CD14-positive monocyte (primary cell): Measurements from ENCODE around the gene VPS35L. TPM values are rescaled to one million over a fixed set of nuclear protein-coding genes. Genes with fewer than 3 reads are reported as not detected.

Source experiments
- DNase-seq, 3 donors: peaks; one replicate each; pipeline ENCODE4 v3.0.0-alpha.2; 2011 to 2022
- H2AFZ ChIP-seq: 2 replicates; pipeline ENCODE4 v1.6.0; 2012; ENCODE audit warnings: mild to moderate bottlenecking, low read depth, low read length, inconsistent platforms; ENCODE audit not compliant: insufficient read depth, poor library complexity, severe bottlenecking
- H3K27ac ChIP-seq, 2 donors: 1 replicate in 1 of 2; 2 replicates in 1 of 2; pipeline ENCODE4 v1.5.1; 2012 to 2013; ENCODE audit warnings: low read length in 2 of 2, control low read depth in 1 of 2, inconsistent platforms in 1 of 2, low read depth in 1 of 2, mild to moderate bottlenecking in 1 of 2
- H3K27me3 ChIP-seq, 2 donors: one replicate each; pipeline versions ENCODE4 v1.6.0 to v1.6.1; 2011 to 2013; ENCODE audit warnings: low read length in 2 of 2; ENCODE audit not compliant: control insufficient read depth in 2 of 2, insufficient read depth in 2 of 2
- H3K36me3 ChIP-seq, 2 donors: replicated peaks in 1 of 2; 1 replicate in 1 of 2; 2 replicates in 1 of 2; pipeline versions ENCODE4 v1.5.1 to v1.6.1; 2012 to 2013; ENCODE audit warnings: low read length in 2 of 2, control low read depth in 1 of 2, inconsistent platforms in 1 of 2, mild to moderate bottlenecking in 1 of 2; ENCODE audit not compliant: insufficient read depth in 2 of 2, control insufficient read depth in 1 of 2
- H3K4me1 ChIP-seq, 2 donors: 1 replicate in 1 of 2; 2 replicates in 1 of 2; pipeline versions ENCODE4 v1.5.1 to v1.6.1; 2012 to 2013; ENCODE audit warnings: low read length in 2 of 2, control low read depth in 1 of 2, inconsistent platforms in 1 of 2, mild to moderate bottlenecking in 1 of 2, moderate library complexity in 1 of 2; ENCODE audit not compliant: insufficient read depth in 2 of 2, control insufficient read depth in 1 of 2
- H3K4me2 ChIP-seq: replicated peaks from 2 replicates; pipeline ENCODE3; 2012; ENCODE audit warnings: low read length, moderate library complexity, mild to moderate bottlenecking; ENCODE audit not compliant: poor library complexity, severe bottlenecking; ENCODE audit errors: extremely low read depth
- H3K4me3 ChIP-seq, 3 experiments: fragments of 200-600 bp in 1 of 3; sonication (generic) in 1 of 3; replicated peaks in 1 of 3; 1 replicate in 2 of 3; 2 replicates in 1 of 3; pipeline ENCODE4 v1.5.1; 2011 to 2013; ENCODE audit warnings: low read length in 3 of 3, mild to moderate bottlenecking in 3 of 3, control low read depth in 2 of 3, low read depth in 2 of 3, inconsistent platforms in 1 of 3, moderate library complexity in 1 of 3
- H3K79me2 ChIP-seq: 2 replicates; pipeline ENCODE4 v1.6.0; 2012; ENCODE audit warnings: mild to moderate bottlenecking, control low read depth, inconsistent platforms, low read length, moderate library complexity; ENCODE audit not compliant: insufficient read depth
- H3K9ac ChIP-seq: 2 replicates; pipeline ENCODE4 v1.6.0; 2017; ENCODE audit warnings: low read length, mild to moderate bottlenecking; ENCODE audit not compliant: insufficient read depth, poor library complexity, severe bottlenecking
- H3K9me3 ChIP-seq, 2 donors: replicated peaks in 1 of 2; 1 replicate in 1 of 2; 2 replicates in 1 of 2; pipeline versions ENCODE4 v1.5.1 to v1.6.1; 2012 to 2013; ENCODE audit warnings: low read length in 2 of 2, control low read depth in 1 of 2; ENCODE audit not compliant: control insufficient read depth in 1 of 2, insufficient read depth in 1 of 2
- H4K20me1 ChIP-seq: 2 replicates; pipeline ENCODE4 v1.6.0; 2012; ENCODE audit warnings: mild to moderate bottlenecking, low read length, control low read depth, moderate library complexity; ENCODE audit not compliant: insufficient read depth
- H3K27ac Mint-ChIP-seq, 7 donors: one replicate each; pipeline ENCODE4 v1.8.0; 2020; ENCODE audit warnings: mild to moderate bottlenecking in 7 of 7, mixed read lengths in 7 of 7, moderate library complexity in 6 of 7, inconsistent platforms in 2 of 7
- H3K27me3 Mint-ChIP-seq, 3 donors: one replicate each; pipeline ENCODE4 v1.8.0; 2021 to 2022; ENCODE audit warnings: low read depth in 3 of 3, mild to moderate bottlenecking in 3 of 3, mixed read lengths in 3 of 3, moderate library complexity in 3 of 3, inconsistent platforms in 1 of 3
- H3K36me3 Mint-ChIP-seq, 2 donors: one replicate each; pipeline ENCODE4 v1.8.0; 2020; ENCODE audit warnings: mixed read lengths in 2 of 2, inconsistent platforms in 1 of 2, mild to moderate bottlenecking in 1 of 2
- H3K4me1 Mint-ChIP-seq: one replicate; pipeline ENCODE4 v1.8.0; 2020; ENCODE audit warnings: mild to moderate bottlenecking, mixed read lengths
- H3K4me3 Mint-ChIP-seq, 2 donors: one replicate each; pipeline ENCODE4 v1.8.0; 2020; ENCODE audit warnings: mild to moderate bottlenecking in 2 of 2, mixed read lengths in 2 of 2, moderate library complexity in 1 of 2
- H3K9me3 Mint-ChIP-seq, 7 donors: one replicate each; pipeline ENCODE4 v1.8.0; 2020 to 2022; ENCODE audit warnings: mixed read lengths in 7 of 7, mild to moderate bottlenecking in 6 of 7, moderate library complexity in 6 of 7, inconsistent platforms in 2 of 7
- CTCF ChIP-seq: fragments of 200-600 bp; IDR thresholded peaks from one replicate; pipeline ENCODE4 v1.8.0; 2022; ENCODE audit warnings: antibody characterized with exemption, mild to moderate bottlenecking
- WGBS: methylation state at CpG from one replicate; pipeline ENCODE4 v1.1.5; 2013; ENCODE audit warnings: missing lambda C conversion rate; ENCODE audit not compliant: insufficient coverage; 5-methylcytosine and 5-hydroxymethylcytosine counted together
- intact Hi-C, 2 donors: fragments of 100-400 bp; cut with micrococcal nuclease; formaldehyde crosslinking; loops; one replicate each; pipeline versions ENCODE4 v1.15.0 to v1.15.1; 2023
- polyA plus RNA-seq, 3 donors: library from polyadenylated mRNA; depleted of rRNA in 1 of 3; unstranded in 2 of 3; stranded (reverse) in 1 of 3; fragments of 300-500 nt in 2 of 3; fragments of >200 nt in 1 of 3; fragmentation: Illumina TruSeq in 2 of 3; gene quantifications; 1 replicate in 2 of 3; 2 replicates in 1 of 3; pipeline ENCODE4 v1.2.3, GENCODE V29; 2012 to 2021

VPS35L gene
- polyA plus RNA-seq, 3 donors: 29.7 to 51.4 (median 48.8) TPM

DNA sequence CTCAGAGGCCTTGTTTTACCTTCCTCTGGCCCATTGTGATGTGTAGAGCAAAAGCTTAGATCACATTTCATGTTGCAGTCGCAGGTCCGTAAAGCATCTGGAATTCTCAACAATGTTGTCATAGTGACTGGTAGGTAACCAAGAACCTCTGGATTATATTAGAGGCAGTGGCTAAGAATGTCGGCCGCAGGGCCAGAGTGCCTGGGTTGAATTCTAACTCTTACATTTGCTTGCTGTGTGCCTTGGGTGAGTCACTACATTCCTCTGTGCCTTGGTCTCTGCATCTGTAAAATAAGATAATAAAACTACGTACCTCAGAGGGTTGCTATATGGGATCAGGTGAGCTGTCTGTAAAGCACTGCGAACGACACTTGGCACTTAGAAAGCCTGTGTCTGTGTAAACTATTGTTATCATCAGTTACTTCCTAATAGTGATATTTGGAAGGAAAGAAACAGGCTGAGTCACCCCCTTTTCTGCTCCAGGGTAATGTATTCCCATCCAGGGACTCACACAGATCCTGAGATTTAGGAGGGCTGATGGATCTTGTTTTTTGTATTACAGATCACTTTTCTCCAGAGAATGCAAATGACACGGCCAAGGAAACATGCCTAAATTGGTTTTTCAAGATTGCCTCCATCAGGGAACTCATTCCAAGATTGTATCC is 52.2 kb downstream of the VPS35L start:
- WGBS: 96% methylated on average over 5 of the region's 8 CpGs

GRCh38 chr16:19609359-19609758 is 53.9 kb downstream of the VPS35L start:
- Histone ChIP-seq H3K9me3 (no peaks in the 10 kb centered on the region), H3K4me2 (no peak overlapping the region), H2AFZ (no peak overlapping the region), H3K4me3 (no peak overlapping the region), H3K27ac (no peak overlapping the region), H3K36me3 (peaks cover 60 to 100% of the 10 kb centered on the region in 2 donors), H3K4me1 (no peaks in the 10 kb centered on the region), H4K20me1 (no peaks in the 10 kb centered on the region), H3K27me3 (no peaks in the 10 kb centered on the region), H3K79me2 (no peaks in the 10 kb centered on the region), H3K9ac (no peak overlapping the region)
- DNase-seq: no peak
- Mint-ChIP-seq H3K27me3 (no peaks in the 10 kb centered on the region), H3K4me3 (no peak overlapping the region), H3K27ac (no peak overlapping the region), H3K4me1 (no peaks in the 10 kb centered on the region), H3K9me3 (peaks cover 0 to 2% (median 0%) of the 10 kb centered on the region in 7 donors), H3K36me3 (peaks cover 87 to 89% of the 10 kb centered on the region in 2 donors)
- WGBS: 86% methylated on average over 5 of the region's 5 CpGs
- intact Hi-C loops: no loop called here
- no peak for TF ChIP-seq CTCF

More for the DNA sequence above, 52.2 kb downstream of the VPS35L start:
- no peak for DNase-seq
- Histone ChIP-seq H3K27ac (no peak overlapping the region), H3K36me3 (peaks cover 65 to 100% of the 10 kb centered on the region in 2 donors), H3K79me2 (no peaks in the 10 kb centered on the region), H3K4me3 (no peak overlapping the region), H3K27me3 (no peaks in the 10 kb centered on the region), H3K9me3 (no peaks in the 10 kb centered on the region), H3K4me1 (no peaks in the 10 kb centered on the region), H4K20me1 (no peaks in the 10 kb centered on the region), H2AFZ (no peak overlapping the region), H3K9ac (no peak overlapping the region), H3K4me2 (no peak overlapping the region)
- Mint-ChIP-seq H3K36me3 (peaks cover 88 to 93% of the 10 kb centered on the region in 2 donors), H3K27ac (no peak overlapping the region), H3K27me3 (no peaks in the 10 kb centered on the region), H3K4me3 (no peak overlapping the region), H3K4me1 (no peaks in the 10 kb centered on the region), H3K9me3 (peaks cover 0 to 2% (median 0%) of the 10 kb centered on the region in 7 donors)
- intact Hi-C loops: no loop called here
- TF ChIP-seq CTCF: no peak
